Activated CD4-positive, alpha-beta T cell treated with anti-CD3 and anti-CD28 coated beads for 36 hours (primary cell): ENCODE results near the gene FLNC. TPM values are rescaled to one million over a fixed set of nuclear protein-coding genes. Genes with fewer than 3 reads are reported as not detected.
A peak's percentile ranks its signal among the peaks of the same experiment; 100 is the strongest.

Source experiments
- ATAC-seq: fragments of 200-7000 bp; cut with Tn5 transposase; one replicate; pipeline ENCODE4 v1.10.0; 2021; ENCODE audit warnings: mild to moderate bottlenecking, moderate library complexity
- CTCF ChIA-PET: fragments of 350-600 bp; sonication (Branson Sonifier 250); formaldehyde crosslinking; loops from one replicate; lab custom pipeline; 2021; ENCODE audit warnings: antibody characterized with exemption; lab: Charles Lee
- POLR2A ChIA-PET: fragments of 350-600 bp; sonication (Branson Sonifier 250); formaldehyde crosslinking; loops from one replicate; lab custom pipeline; 2021; ENCODE audit warnings: antibody characterized with exemption, inconsistent platforms; lab: Charles Lee
- DNase-seq: peaks from one replicate; pipeline ENCODE4 v3.0.0-alpha.2; 2020
- H3K27ac Mint-ChIP-seq: one replicate; pipeline ENCODE4 v1.8.0; 2021; ENCODE audit warnings: mixed read lengths
- H3K27me3 Mint-ChIP-seq: one replicate; pipeline ENCODE4 v1.8.0; 2021; ENCODE audit warnings: mixed read lengths
- H3K36me3 Mint-ChIP-seq: one replicate; pipeline ENCODE4 v1.8.0; 2021; ENCODE audit warnings: low read depth, mixed read lengths
- H3K4me1 Mint-ChIP-seq: one replicate; pipeline ENCODE4 v1.8.0; 2021; ENCODE audit warnings: mixed read lengths
- H3K4me3 Mint-ChIP-seq: one replicate; pipeline ENCODE4 v1.8.0; 2021; ENCODE audit warnings: mild to moderate bottlenecking, moderate library complexity, mixed read lengths
- H3K9me3 Mint-ChIP-seq: one replicate; pipeline ENCODE4 v1.8.0; 2021; ENCODE audit warnings: low read depth, mixed read lengths
- intact Hi-C, 2 experiments: fragments of 100-400 bp; cut with DNase I in 1 of 2; cut with micrococcal nuclease in 1 of 2; formaldehyde crosslinking; loops; one replicate each; pipeline versions ENCODE4 v1.14.2 to v1.15.1; 2022 to 2024; cut with DNase I, micrococcal nuclease
- total RNA-seq, 2 experiments: library from RNA; stranded (reverse); gene quantifications; one replicate each; pipeline ENCODE4 v1.2.3, GENCODE V29; 2021

Gene FLNC
- total RNA-seq, 2 experiments from 2014 or later, result 0.09 to 0.18 TPM

DNA sequence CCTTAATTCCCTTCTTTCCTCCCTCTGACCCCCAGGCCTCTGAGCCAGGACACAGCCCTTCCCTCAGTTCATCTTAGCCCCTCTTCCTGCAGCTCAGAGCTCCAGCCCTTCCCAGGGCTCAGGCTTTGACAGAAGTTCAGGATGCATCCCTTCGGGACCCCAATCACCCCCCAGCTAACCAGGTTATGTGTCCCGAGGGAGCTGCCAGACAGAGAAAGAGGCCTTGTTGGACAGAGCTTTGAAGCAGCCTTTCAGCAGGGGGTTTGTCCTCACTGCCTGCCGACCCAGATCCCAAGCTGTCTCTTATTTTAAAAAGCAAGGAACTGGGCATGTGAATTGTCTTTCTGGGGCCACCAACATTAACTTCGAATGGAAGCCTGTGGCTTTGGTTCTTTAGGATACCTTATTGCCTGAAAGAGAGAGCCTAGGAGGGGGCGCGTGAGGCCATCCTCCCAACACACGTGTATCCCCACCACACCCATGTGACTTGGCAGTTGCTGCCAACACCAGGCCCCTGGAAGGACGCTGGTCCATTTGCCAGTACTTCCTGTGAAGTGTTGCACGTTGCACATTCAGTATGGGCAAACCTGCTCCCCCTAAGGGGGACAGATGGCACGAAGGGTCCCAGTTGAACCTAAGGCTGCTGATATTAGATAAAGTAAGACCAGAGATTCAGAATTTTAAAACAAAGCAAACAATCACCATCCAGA, 37.6 kb upstream of the FLNC start:
- Mint-ChIP-seq H3K9me3 (no peaks in the 10 kb centered on the region), H3K27me3 (peaks cover 9% of the 10 kb centered on the region), H3K4me3 (peak overlapping the region; percentile 36), H3K4me1 (peaks cover 5% of the 10 kb centered on the region), H3K36me3 (no peaks in the 10 kb centered on the region), H3K27ac (no peak overlapping the region)
- ChIA-PET CTCF (interaction anchor here (0.8 to 1.1 kb wide), 2 partner anchors 91 to 366 kb away, joined by 5 read pairs; no protein-coding TSS in a partner anchor), POLR2A (no interaction called here)
- intact Hi-C loops, result loop anchor here in 1 of 2 experiments (10.0 kb wide), 1 partner anchor 72 kb away; the partner anchor contains the start of gene ATP6V1F
- DNase-seq, result no peak
- no peak for ATAC-seq

DNA sequence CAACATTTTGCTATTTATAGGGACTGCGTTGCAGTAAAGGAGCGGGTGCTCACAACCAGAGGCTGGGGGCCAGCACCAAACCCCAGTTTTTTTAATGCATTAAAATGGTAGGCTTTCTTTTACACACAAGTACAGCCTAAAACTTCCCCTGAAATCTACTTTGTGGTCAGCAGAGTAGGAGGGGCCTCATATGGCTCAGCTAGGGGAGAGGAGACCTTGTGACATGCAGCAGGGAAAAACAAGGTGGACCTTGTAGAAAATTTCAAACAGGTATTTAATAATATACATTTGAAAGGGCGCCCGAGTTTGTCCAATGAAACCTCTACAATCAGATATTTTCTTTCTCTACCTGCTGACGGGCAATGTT, 37.0 kb upstream of the FLNC start:
- H3K4me1 Mint-ChIP-seq, result peaks cover 5% of the 10 kb centered on the region

DNA sequence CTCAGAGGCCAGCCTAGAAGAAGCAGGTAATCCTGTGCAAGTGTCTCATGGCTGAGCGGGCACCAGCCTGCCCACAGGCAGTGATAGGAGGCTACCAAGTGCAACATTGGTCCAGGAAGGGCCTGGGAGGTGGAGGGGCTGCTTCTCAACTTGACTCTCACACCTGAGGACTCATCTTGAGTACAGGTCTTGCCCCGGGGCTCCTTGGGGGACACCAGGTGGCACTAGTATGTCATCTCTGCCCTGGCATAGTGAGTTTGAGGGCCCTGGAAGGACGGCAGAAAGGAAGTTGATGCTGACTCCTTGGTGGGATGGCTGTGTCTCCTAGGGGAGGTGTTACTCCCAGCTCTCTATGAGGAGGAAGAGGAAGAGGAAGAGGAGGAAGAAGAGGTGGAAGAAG, 36.2 kb upstream of the FLNC start:
- Mint-ChIP-seq H3K4me3 (no peak overlapping the region), H3K4me1 (peaks cover 5% of the 10 kb centered on the region), H3K27ac (no peak overlapping the region), H3K36me3 (no peaks in the 10 kb centered on the region), H3K27me3 (peaks cover 9% of the 10 kb centered on the region), H3K9me3 (no peaks in the 10 kb centered on the region)
- no peak for ATAC-seq
- CTCF ChIA-PET, result interaction anchor here (0.6 to 1.0 kb wide), 3 partner anchors 35 to 367 kb away, joined by 3 to 4 read pairs (median 3); no protein-coding TSS in a partner anchor
- intact Hi-C loops, result loop anchor here in 1 of 2 experiments (1.0 to 10.0 kb wide), 2 partner anchors 71 to 89 kb away; partner anchors contain the start of gene ATP6V1F
- POLR2A ChIA-PET, result no interaction called here
- DNase-seq, result peak; percentile 50

More for the DNA sequence above, 37.0 kb upstream of the FLNC start:
- no peaks in the 10 kb centered on the region for H3K36me3 Mint-ChIP-seq
- no peak overlapping the region for H3K4me3 Mint-ChIP-seq
- H3K9me3 Mint-ChIP-seq, result no peaks in the 10 kb centered on the region
- POLR2A ChIA-PET, result no interaction called here
- no peak overlapping the region for H3K27ac Mint-ChIP-seq
- ATAC-seq (no peak), DNase-seq (no peak)
- CTCF ChIA-PET, result interaction anchor here (1.0 to 1.1 kb wide), 2 partner anchors 91 to 136 kb away, joined by 3 to 5 read pairs; no protein-coding TSS in a partner anchor
- intact Hi-C loops, result loop anchor here in 1 of 2 experiments (10.0 kb wide), 1 partner anchor 72 kb away; the partner anchor contains the start of gene ATP6V1F
- peaks cover 9% of the 10 kb centered on the region for H3K27me3 Mint-ChIP-seq

DNA sequence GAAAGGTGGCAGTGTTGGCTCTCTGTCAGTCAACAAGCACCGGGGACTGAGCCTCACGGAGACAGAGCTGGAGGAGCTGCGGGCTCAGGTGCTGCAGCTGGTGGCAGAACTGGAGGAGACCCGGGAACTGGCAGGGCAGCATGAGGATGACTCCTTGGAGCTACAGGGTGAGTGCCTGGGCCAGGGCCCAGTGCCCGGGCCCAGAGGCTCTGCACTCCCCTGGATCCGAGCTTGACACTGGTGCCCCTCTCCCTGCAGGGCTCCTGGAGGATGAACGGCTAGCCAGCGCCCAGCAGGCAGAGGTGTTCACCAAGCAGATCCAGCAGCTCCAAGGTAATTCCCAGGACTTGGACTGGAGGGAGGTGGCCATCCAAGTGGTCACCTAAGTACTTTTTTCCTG, 35.8 kb upstream of the FLNC start:
- Mint-ChIP-seq H3K36me3 (no peaks in the 10 kb centered on the region), H3K4me1 (peaks cover 5% of the 10 kb centered on the region), H3K9me3 (no peaks in the 10 kb centered on the region), H3K27ac (no peak overlapping the region), H3K27me3 (peaks cover 6% of the 10 kb centered on the region), H3K4me3 (no peak overlapping the region)
- ChIA-PET POLR2A (no interaction called here), CTCF (interaction anchor here (0.6 to 1.0 kb wide), 2 partner anchors 35 to 135 kb away, joined by 3 read pairs; no protein-coding TSS in a partner anchor)
- ATAC-seq (no peak), DNase-seq (no peak)
- intact Hi-C loops, result loop anchor here in 1 of 2 experiments (1.0 to 10.0 kb wide), 2 partner anchors 70 to 89 kb away; partner anchors contain the start of gene ATP6V1F

DNA sequence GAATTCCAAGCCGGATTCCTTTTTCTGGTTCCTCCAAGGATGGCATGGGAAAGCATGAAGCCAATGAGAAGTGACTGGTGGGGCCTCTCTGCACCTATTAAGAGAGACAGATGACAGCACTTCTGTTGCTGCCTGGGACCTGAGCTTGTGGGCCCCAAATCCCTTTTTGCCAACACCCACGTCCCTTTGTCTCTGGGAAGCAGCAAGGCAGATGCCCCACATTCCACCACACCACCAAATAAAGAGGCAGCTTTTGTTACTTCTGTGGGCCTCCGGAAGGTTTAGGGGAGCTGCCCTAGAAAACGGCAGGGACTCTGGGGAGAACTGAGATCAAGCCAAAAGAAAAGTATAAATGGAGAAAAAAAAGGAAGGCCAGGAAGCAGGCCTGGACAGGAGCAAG, 35.1 kb upstream of the FLNC start:
- Mint-ChIP-seq H3K27ac (no peak overlapping the region), H3K36me3 (no peaks in the 10 kb centered on the region), H3K4me3 (no peak overlapping the region), H3K4me1 (peaks cover 5% of the 10 kb centered on the region), H3K9me3 (no peaks in the 10 kb centered on the region), H3K27me3 (peaks cover 3% of the 10 kb centered on the region)
- ChIA-PET CTCF (interaction anchor here (1.1 kb wide), 1 partner anchor 296 kb away, joined by 4 read pairs; no protein-coding TSS in a partner anchor), POLR2A (no interaction called here)
- intact Hi-C loops, result loop anchor here in 1 of 2 experiments (10.0 kb wide), 1 partner anchor 70 kb away; the partner anchor contains the start of gene ATP6V1F
- DNase-seq (no peak), ATAC-seq (no peak)

GRCh38 chr7:128796327-128796726, 33.9 kb upstream of the FLNC start:
- ChIA-PET POLR2A (no interaction called here), CTCF (interaction anchor here (1.1 kb wide), 1 partner anchor 295 kb away, joined by 4 read pairs; no protein-coding TSS in a partner anchor)
- no peaks in the 10 kb centered on the region for H3K9me3 Mint-ChIP-seq
- no peak overlapping the region for H3K4me3 Mint-ChIP-seq
- no peak for ATAC-seq
- no peaks in the 10 kb centered on the region for H3K27me3 Mint-ChIP-seq
- H3K4me1 Mint-ChIP-seq, result peaks cover 2% of the 10 kb centered on the region
- intact Hi-C loops, result loop anchor here in 1 of 2 experiments (10.0 kb wide), 1 partner anchor 68 kb away; the partner anchor contains the start of gene ATP6V1F
- DNase-seq, result no peak
- no peaks in the 10 kb centered on the region for H3K36me3 Mint-ChIP-seq
- no peak overlapping the region for H3K27ac Mint-ChIP-seq

DNA sequence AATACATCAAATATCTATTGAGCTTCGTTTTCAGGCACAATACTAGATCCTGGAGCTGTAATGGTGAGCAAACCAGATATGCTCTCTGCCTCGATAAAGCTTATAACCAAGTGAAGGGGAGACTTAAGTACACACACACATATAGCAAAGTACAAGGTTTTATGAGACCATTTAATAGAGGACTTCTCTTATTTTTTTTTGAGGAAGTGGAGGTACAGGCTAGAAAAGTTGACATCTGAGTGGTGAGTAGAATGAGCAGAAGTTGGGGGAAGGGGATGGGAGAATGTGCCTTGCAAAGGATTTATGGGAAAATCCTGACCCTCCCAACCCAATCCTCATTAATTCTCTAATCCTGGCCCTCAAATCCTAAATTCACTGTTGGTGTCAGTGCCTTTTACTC, 30.8 kb upstream of the FLNC start:
- intact Hi-C loops, result loop anchor here in 1 of 2 experiments (10.0 kb wide), 1 partner anchor 65 kb away; the partner anchor contains the start of gene ATP6V1F
- no peak for DNase-seq
- CTCF ChIA-PET, result no interaction called here

GRCh38 chr7:128800567-128800966, 29.6 kb upstream of the FLNC start:
- Mint-ChIP-seq H3K4me1 (no peaks in the 10 kb centered on the region), H3K9me3 (no peaks in the 10 kb centered on the region), H3K36me3 (peaks cover 1% of the 10 kb centered on the region), H3K27ac (no peak overlapping the region), H3K4me3 (no peak overlapping the region), H3K27me3 (no peaks in the 10 kb centered on the region)
- no peak for DNase-seq
- POLR2A ChIA-PET, result no interaction called here
- ATAC-seq, result peak; percentile 26
- intact Hi-C loops, result no loop called here
- CTCF ChIA-PET, result interaction anchor here (0.5 kb wide), 1 partner anchor 134 kb away, joined by 3 read pairs; no protein-coding TSS in a partner anchor

More for the DNA sequence above, 30.8 kb upstream of the FLNC start:
- no peak overlapping the region for H3K27ac Mint-ChIP-seq
- no peaks in the 10 kb centered on the region for H3K27me3 Mint-ChIP-seq
- no peak for ATAC-seq
- H3K36me3 Mint-ChIP-seq, result no peaks in the 10 kb centered on the region
- POLR2A ChIA-PET, result no interaction called here
- H3K9me3 Mint-ChIP-seq, result no peaks in the 10 kb centered on the region
- H3K4me3 Mint-ChIP-seq, result no peak overlapping the region
- H3K4me1 Mint-ChIP-seq, result no peaks in the 10 kb centered on the region

DNA sequence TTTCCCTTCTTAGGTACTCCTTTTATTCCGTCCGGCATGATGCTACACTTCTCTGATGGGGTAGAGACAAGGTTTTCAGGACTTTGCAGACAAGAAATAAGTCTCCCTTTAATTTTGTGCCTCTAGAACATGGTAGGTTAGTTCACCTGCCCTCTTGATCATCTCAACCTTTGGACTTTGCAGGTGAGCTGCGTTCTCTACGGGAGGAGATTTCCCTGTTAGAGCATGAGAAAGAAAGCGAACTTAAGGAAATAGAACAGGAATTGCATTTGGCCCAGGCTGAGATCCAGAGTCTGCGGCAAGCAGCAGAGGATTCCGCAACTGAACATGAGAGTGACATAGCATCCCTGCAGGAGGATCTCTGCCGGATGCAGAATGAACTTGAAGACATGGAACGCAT, 29.2 kb upstream of the FLNC start:
- Mint-ChIP-seq H3K27me3 (no peaks in the 10 kb centered on the region), H3K36me3 (peaks cover 2% of the 10 kb centered on the region), H3K27ac (no peak overlapping the region), H3K4me1 (no peaks in the 10 kb centered on the region), H3K4me3 (no peak overlapping the region), H3K9me3 (no peaks in the 10 kb centered on the region)
- no peak for ATAC-seq
- intact Hi-C loops, result no loop called here
- ChIA-PET POLR2A (no interaction called here), CTCF (interaction anchor here (0.5 kb wide), 1 partner anchor 135 kb away, joined by 3 read pairs; no protein-coding TSS in a partner anchor)
- DNase-seq, result no peak

GRCh38 chr7:128801667-128802418, 28.4 kb upstream of the FLNC start:
- DNase-seq (no peak), ATAC-seq (no peak)
- no peak overlapping the region for H3K4me3 Mint-ChIP-seq
- H3K4me1 Mint-ChIP-seq, result no peaks in the 10 kb centered on the region
- no peaks in the 10 kb centered on the region for H3K27me3 Mint-ChIP-seq
- no peak overlapping the region for H3K27ac Mint-ChIP-seq
- intact Hi-C loops, result no loop called here
- ChIA-PET POLR2A (no interaction called here), CTCF (interaction anchor here (0.9 to 1.7 kb wide), 4 partner anchors 18 to 61 kb away, joined by 3 to 5 read pairs (median 4); partner anchors contain the start of gene ATP6V1F)
- H3K36me3 Mint-ChIP-seq, result peaks cover 2% of the 10 kb centered on the region
- H3K9me3 Mint-ChIP-seq, result no peaks in the 10 kb centered on the region

DNA sequence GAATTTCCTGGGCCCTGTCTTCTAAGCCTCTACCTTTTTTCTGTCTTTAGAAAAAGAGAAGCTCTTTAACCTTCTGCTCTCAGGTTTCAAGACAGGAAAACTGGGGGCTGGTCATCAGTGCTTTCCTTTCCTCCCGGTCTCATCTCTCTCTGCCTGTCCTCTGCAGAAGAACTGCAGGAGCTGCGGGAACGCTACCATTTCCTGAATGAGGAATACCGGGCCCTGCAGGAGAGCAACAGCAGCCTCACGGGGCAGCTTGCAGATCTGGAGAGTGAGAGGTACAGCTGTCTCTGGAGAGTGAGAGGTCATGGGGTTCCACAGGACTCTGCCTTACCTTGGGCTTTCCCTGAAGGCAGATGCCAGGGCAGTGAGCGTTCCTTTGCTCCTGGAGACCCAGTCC, 25.7 kb upstream of the FLNC start:
- intact Hi-C loops, result no loop called here
- ATAC-seq (no peak), DNase-seq (no peak)
- H3K4me3 Mint-ChIP-seq, result no peak overlapping the region
- ChIA-PET POLR2A (no interaction called here), CTCF (interaction anchor here (0.6 kb wide), 1 partner anchor 21 kb away, joined by 3 read pairs; no protein-coding TSS in a partner anchor)
- H3K27me3 Mint-ChIP-seq, result no peaks in the 10 kb centered on the region
- peaks cover 2% of the 10 kb centered on the region for H3K36me3 Mint-ChIP-seq
- no peak overlapping the region for H3K27ac Mint-ChIP-seq
- no peaks in the 10 kb centered on the region for H3K9me3 Mint-ChIP-seq
- no peaks in the 10 kb centered on the region for H3K4me1 Mint-ChIP-seq
